ENCODE data around the gene ANKRD45. TPM values are rescaled to one million over a fixed set of nuclear protein-coding genes. Genes with fewer than 3 reads are reported as not detected.

The ANKRD45 gene
- total RNA-seq, 6 donors from 2014 or later = 1.4 to 17.9 (median 5.2) TPM

DNA sequence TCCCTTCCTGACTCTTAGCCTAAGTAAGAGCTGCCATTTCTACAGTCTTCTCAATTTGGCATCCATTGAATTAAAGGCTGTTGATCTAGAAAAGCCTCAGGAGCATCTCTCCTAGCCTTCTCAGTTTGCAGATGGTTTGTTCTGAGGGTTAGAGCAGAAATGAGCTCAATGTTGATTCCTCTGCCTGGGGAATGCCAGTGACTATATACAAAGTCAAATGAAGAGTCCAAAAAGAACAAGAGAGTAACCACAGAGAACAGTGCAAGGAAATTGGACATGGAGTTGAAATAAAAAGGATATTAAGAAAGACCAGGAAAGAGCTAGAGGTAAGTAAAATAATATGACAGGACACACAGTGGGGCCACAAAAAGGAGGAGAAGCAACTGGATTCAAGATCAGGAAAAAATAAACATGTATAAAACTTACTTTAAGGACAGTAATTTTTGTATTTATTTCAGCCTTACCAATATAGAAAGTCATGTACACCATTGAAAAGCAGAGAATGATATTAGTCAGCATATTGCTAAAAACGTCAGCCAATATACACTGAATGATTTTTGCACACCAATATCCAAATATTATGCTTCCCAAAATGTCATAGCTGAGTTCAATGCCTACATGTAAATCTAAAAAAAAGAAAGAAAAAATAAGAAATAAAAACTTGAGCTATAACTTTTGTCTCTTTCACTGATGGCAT, 88.1 kb downstream of the ANKRD45 start:
- ATAC-seq (ENCODE audit: low FRiP score in 2 of 2) = no peak
- H3K27me3 ChIP-seq = no peaks in the 10 kb centered on the region
- 52 to 58% methylated on average over 1 of the region's 1 CpG for WGBS, 2 donors

DNA sequence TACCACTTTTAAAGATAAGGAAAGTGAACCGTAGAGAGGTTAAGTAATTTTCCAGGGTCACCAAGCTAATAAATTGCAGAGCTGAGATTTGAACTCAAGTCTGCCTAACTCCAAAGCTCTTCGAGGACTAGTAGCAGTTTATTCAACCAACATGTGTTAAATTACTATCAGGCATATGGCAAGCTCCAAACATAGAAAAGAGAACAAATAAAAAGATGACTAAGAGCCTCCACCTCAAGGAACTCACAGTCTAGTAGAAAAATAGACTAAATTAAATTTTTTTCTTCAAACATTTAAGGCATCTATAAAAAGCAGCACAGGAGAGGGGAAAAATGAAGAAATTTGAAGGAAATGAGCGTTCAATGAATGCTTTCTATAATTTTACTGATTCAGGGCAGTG, 89.0 kb downstream of the ANKRD45 start:
- TF ChIP-seq POLR2A (IDR thresholded peaks at IDR 0.05) (no peak), POLR2AphosphoS5 (IDR thresholded peaks at IDR 0.05) (no peak), EP300 (IDR thresholded peaks at IDR 0.05) (no peak)
- DNase-seq (no peak), ATAC-seq (ENCODE audit: low FRiP score in 2 of 2) (no peak)
- Histone ChIP-seq H3K4me3 (no peak overlapping the region), H3K9me3 (no peaks in the 10 kb centered on the region), H3K36me3 (no peaks in the 10 kb centered on the region), H3K4me1 (no peaks in the 10 kb centered on the region), H3K27me3 (no peaks in the 10 kb centered on the region), H3K27ac (no peak overlapping the region)
- WGBS, 2 donors = 73 to 84% methylated on average over 3 of the region's 3 CpGs

More for the DNA sequence above, 88.1 kb downstream of the ANKRD45 start:
- no peak overlapping the region for H3K4me3 ChIP-seq
- H3K9me3 ChIP-seq = no peaks in the 10 kb centered on the region
- H3K27ac ChIP-seq = no peak overlapping the region
- TF ChIP-seq EP300 (IDR thresholded peaks at IDR 0.05) (no peak), POLR2AphosphoS5 (IDR thresholded peaks at IDR 0.05) (no peak), POLR2A (IDR thresholded peaks at IDR 0.05) (no peak)
- TF ChIP-seq, protein P1, sequence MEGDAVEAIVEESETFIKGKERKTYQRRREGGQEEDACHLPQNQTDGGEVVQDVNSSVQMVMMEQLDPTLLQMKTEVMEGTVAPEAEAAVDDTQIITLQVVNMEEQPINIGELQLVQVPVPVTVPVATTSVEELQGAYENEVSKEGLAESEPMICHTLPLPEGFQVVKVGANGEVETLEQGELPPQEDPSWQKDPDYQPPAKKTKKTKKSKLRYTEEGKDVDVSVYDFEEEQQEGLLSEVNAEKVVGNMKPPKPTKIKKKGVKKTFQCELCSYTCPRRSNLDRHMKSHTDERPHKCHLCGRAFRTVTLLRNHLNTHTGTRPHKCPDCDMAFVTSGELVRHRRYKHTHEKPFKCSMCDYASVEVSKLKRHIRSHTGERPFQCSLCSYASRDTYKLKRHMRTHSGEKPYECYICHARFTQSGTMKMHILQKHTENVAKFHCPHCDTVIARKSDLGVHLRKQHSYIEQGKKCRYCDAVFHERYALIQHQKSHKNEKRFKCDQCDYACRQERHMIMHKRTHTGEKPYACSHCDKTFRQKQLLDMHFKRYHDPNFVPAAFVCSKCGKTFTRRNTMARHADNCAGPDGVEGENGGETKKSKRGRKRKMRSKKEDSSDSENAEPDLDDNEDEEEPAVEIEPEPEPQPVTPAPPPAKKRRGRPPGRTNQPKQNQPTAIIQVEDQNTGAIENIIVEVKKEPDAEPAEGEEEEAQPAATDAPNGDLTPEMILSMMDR (IDR thresholded peaks at IDR 0.05) = no peak
- no peaks in the 10 kb centered on the region for H3K4me1 ChIP-seq
- DNase-seq = no peak
- H3K36me3 ChIP-seq = no peaks in the 10 kb centered on the region

DNA sequence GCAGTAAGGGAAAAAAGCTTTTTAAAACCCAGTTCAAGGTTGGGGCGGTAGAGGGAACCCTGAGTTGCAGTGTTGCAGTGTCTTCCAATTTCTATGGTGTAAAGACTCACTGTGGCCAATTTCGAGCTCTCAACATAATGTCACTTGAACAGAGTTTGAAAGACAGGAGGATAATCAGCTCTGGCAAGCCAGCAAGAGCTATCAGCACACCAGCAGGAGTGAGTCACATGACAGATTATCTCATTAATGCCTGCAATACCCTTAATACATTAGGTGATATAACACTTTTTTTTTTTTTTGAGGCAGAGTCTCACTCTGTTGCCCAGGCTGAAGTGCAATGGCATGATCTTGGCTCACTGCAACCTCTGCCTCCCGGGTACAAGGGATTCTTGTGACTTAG, 89.6 kb downstream of the ANKRD45 start:
- Histone ChIP-seq H3K4me1 (no peaks in the 10 kb centered on the region), H3K27ac (no peak overlapping the region), H3K36me3 (no peaks in the 10 kb centered on the region), H3K9me3 (no peaks in the 10 kb centered on the region), H3K27me3 (no peaks in the 10 kb centered on the region), H3K4me3 (no peak overlapping the region)
- ATAC-seq (ENCODE audit: low FRiP score in 2 of 2) = no peak
- 83 to 89% methylated on average over 3 of the region's 3 CpGs for WGBS, 2 donors
- TF ChIP-seq EP300 (IDR thresholded peaks at IDR 0.05) (no peak), POLR2A (IDR thresholded peaks at IDR 0.05) (no peak)
- DNase-seq = no peak

DNA sequence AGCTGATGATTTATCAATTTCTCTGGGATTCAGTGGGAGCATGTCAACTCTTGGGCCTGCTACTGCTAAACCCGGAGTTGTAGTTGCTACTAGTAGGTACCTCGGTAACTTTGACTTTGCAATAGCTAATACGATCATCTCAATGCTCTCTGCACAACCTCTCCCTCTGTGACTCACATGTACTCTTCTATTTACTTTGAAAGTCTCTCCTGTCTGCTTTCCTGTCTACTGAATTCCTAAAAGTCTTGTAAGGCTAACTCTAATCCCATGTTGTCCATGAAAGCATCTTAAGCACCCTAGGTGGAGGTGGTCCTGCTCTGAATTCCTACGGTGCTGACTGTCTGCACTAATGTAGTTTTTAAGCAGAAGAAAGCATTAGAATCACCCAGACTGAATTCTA, 96.1 kb downstream of the ANKRD45 start:
- H3K4me3 ChIP-seq = no peak overlapping the region
- DNase-seq = no peak
- no peaks in the 10 kb centered on the region for H3K27me3 ChIP-seq
- no peak for ATAC-seq (ENCODE audit: low FRiP score in 2 of 2)
- H3K36me3 ChIP-seq = no peaks in the 10 kb centered on the region
- no peaks in the 10 kb centered on the region for H3K4me1 ChIP-seq
- no peaks in the 10 kb centered on the region for H3K9me3 ChIP-seq
- WGBS, 2 donors = 93 to 99% methylated on average over 4 of the region's 4 CpGs
- H3K27ac ChIP-seq = no peak overlapping the region
- TF ChIP-seq POLR2A (IDR thresholded peaks at IDR 0.05) (no peak), EP300 (IDR thresholded peaks at IDR 0.05) (no peak), POLR2AphosphoS5 (IDR thresholded peaks at IDR 0.05) (no peak)
- TF ChIP-seq, protein P1 (IDR thresholded peaks at IDR 0.05) = no peak

DNA sequence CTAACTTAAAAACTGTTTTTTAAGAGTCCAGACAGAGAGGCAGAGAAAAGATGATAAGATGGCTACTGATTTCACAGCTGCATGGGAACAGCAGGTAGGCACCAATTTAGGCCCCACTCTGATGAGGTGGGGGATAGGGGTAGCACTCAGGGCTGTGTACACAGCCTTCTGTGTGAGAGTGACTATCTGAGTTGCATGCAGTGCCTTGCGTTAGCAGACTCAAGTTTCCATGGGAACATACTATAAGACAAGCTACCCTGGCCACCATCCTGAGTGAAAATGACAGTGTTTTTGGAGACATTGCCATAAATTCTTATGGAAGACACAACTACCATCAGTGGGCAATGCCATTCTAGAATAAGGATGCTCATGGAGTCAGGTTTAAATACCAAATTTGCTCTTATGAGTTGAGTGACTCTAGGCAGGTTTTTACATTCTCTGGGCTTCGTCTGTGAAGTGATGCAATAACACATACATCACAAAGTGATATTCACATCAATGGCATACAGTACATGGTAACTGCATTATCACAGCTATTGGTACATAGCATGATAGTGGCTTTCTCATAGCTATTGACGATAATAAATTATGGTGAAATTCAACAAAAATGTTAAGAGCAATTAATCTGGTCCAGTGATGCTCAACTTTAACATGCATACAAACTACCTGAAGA, 97.3 kb downstream of the ANKRD45 start:
- DNase-seq = no peak
- WGBS, 2 donors = 91 to 93% methylated on average over 3 of the region's 3 CpGs
- Histone ChIP-seq H3K27ac (no peak overlapping the region), H3K27me3 (no peaks in the 10 kb centered on the region), H3K9me3 (no peaks in the 10 kb centered on the region), H3K4me3 (no peak overlapping the region), H3K4me1 (no peaks in the 10 kb centered on the region), H3K36me3 (no peaks in the 10 kb centered on the region)
- no peak for TF ChIP-seq POLR2A (IDR thresholded peaks at IDR 0.05)
- TF ChIP-seq EP300 (IDR thresholded peaks at IDR 0.05) = no peak
- TF ChIP-seq, protein P1 (IDR thresholded peaks at IDR 0.05) = no peak
- no peak for TF ChIP-seq POLR2AphosphoS5 (IDR thresholded peaks at IDR 0.05)
- no peak for ATAC-seq (ENCODE audit: low FRiP score in 2 of 2)
